WTC11 (cell line): ENCODE measurements around the gene NSUN4.

ENCODE experiments used
- AFF4 ChIP-seq: sonication (generic); formaldehyde crosslinking; IDR thresholded peaks from 2 replicates; pipeline ENCODE4 v1.8.1; 2023; ENCODE audit warnings: mild to moderate bottlenecking, missing genetic modification reagents, borderline replicate concordance
- CTCF ChIP-seq: fragments of 200-600 bp; IDR thresholded peaks from 2 replicates; pipeline ENCODE4 v1.8.0; 2022; ENCODE audit warnings: antibody characterized with exemption
- FOXJ3 ChIP-seq: sonication (generic); formaldehyde crosslinking; IDR thresholded peaks from 2 replicates; pipeline ENCODE4 v1.9.0; 2021; ENCODE audit warnings: missing genetic modification reagents, mild to moderate bottlenecking, borderline replicate concordance

GRCh38 chr1:46295306-46295705 lies 45.3 kb upstream of the NSUN4 start:
- no peak for TF ChIP-seq FOXJ3 (CRISPR knock-in tag)
- no peak for TF ChIP-seq CTCF
- TF ChIP-seq AFF4 (CRISPR knock-in tag): no peak
